ENCODE results near the gene ANKRD65. TPM values are rescaled to one million over a fixed set of nuclear protein-coding genes. Genes with fewer than 3 reads are reported as not detected.

ANKRD65 gene
- total RNA-seq, 2 experiments from 2014 or later, result not detected

DNA sequence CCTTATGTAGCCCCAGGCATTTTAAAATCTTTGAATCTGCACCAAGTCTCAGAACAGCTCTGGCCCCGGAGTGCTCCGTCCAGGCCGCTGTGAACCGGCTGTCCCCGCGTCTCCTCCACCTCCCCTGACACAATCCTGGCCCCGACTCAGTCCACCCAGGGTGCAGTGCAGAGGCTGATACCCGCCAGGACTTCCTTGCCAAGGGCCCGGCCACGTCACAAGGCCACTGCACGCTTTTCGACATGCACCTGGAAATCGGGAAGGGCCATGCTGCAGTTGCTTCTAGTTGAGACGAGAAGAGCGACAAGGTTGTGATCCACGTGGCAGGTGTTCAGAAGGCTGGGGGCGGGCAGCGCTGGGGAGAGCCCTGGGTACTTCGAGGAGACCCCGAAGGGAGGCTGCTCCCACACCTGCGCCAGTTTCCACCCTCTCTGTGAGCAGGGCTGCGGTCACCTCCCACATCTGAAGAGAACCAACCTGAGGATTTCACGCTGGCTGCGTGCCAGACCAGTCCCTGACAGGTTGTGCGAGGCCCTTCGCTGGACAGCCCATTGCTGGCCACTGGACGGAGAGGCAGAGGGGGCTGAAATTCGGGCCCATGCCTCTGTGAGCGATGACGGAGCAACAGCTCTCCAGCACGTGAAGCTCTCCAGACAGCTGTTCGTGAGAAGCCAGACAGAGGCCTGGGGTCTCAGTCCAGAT lies 21.1 kb upstream of the ANKRD65 start:
- ChIA-PET POLR2A (interaction anchor here (1.1 to 2.5 kb wide), 2 partner anchors 35 to 42 kb away, joined by 4 to 13 read pairs; partner anchors contain the start of gene MRPL20), CTCF (interaction anchor here (1.0 to 2.4 kb wide), 4 partner anchors 7 to 458 kb away, joined by 3 to 11 read pairs (median 8); partner anchors contain the start of gene ATAD3C)
- Mint-ChIP-seq H3K4me3 (no peak overlapping the region), H3K27ac (no peak overlapping the region), H3K27me3 (peaks cover 6% of the 10 kb centered on the region), H3K9me3 (no peaks in the 10 kb centered on the region), H3K4me1 (ENCODE audit: low read depth) (peaks cover 4% of the 10 kb centered on the region), H3K36me3 (ENCODE audit: low read depth) (no peaks in the 10 kb centered on the region)
- DNase-seq, result no peak
- ATAC-seq, result no peak
- intact Hi-C loops (cut with micrococcal nuclease), result no loop called here
- TF ChIP-seq, protein P1, sequence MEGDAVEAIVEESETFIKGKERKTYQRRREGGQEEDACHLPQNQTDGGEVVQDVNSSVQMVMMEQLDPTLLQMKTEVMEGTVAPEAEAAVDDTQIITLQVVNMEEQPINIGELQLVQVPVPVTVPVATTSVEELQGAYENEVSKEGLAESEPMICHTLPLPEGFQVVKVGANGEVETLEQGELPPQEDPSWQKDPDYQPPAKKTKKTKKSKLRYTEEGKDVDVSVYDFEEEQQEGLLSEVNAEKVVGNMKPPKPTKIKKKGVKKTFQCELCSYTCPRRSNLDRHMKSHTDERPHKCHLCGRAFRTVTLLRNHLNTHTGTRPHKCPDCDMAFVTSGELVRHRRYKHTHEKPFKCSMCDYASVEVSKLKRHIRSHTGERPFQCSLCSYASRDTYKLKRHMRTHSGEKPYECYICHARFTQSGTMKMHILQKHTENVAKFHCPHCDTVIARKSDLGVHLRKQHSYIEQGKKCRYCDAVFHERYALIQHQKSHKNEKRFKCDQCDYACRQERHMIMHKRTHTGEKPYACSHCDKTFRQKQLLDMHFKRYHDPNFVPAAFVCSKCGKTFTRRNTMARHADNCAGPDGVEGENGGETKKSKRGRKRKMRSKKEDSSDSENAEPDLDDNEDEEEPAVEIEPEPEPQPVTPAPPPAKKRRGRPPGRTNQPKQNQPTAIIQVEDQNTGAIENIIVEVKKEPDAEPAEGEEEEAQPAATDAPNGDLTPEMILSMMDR (IDR thresholded peaks at IDR 0.05), result no peak

GRCh38 chr1:1441002-1441888 lies 20.2 kb upstream of the ANKRD65 start:
- Mint-ChIP-seq H3K36me3 (ENCODE audit: low read depth) (no peaks in the 10 kb centered on the region), H3K27ac (no peak overlapping the region), H3K4me3 (no peak overlapping the region), H3K4me1 (ENCODE audit: low read depth) (peaks cover 6% of the 10 kb centered on the region), H3K9me3 (no peaks in the 10 kb centered on the region), H3K27me3 (peaks cover 12% of the 10 kb centered on the region)
- DNase-seq (peak; percentile 65), ATAC-seq (peak; percentile 94)
- POLR2A ChIA-PET, result interaction anchor here (1.1 to 2.5 kb wide), 2 partner anchors 34 to 41 kb away, joined by 4 to 13 read pairs; partner anchors contain the start of gene MRPL20
- TF ChIP-seq, protein P1 (IDR thresholded peaks at IDR 0.05), result peak; percentile 90
- intact Hi-C loops (cut with micrococcal nuclease), result no loop called here
- CTCF ChIA-PET, result interaction anchor here (0.9 to 2.4 kb wide), 14 partner anchors 8 to 605 kb away, joined by 3 to 11 read pairs (median 4); partner anchors contain the start of genes ATAD3C and CCNL2

GRCh38 chr1:1440262-1441001 lies 19.4 kb upstream of the ANKRD65 start:
- H3K27ac Mint-ChIP-seq, result no peak overlapping the region

GRCh38 chr1:1439546-1440261 lies 18.6 kb upstream of the ANKRD65 start:
- no peak for DNase-seq
- H3K36me3 Mint-ChIP-seq (ENCODE audit: low read depth), result no peaks in the 10 kb centered on the region
- peaks cover 11% of the 10 kb centered on the region for H3K4me1 Mint-ChIP-seq (ENCODE audit: low read depth)
- intact Hi-C loops (cut with micrococcal nuclease), result no loop called here
- ChIA-PET CTCF (interaction anchor here (1.4 to 2.4 kb wide), 5 partner anchors 9 to 70 kb away, joined by 3 to 11 read pairs (median 6); partner anchors contain the start of gene ATAD3C), POLR2A (interaction anchor here (2.5 kb wide), 1 partner anchor 32 kb away, joined by 13 read pairs; the partner anchor contains the start of gene MRPL20)
- TF ChIP-seq, protein P1 (IDR thresholded peaks at IDR 0.05), result no peak
- H3K4me3 Mint-ChIP-seq, result no peak overlapping the region
- H3K27me3 Mint-ChIP-seq, result peaks cover 18% of the 10 kb centered on the region
- no peaks in the 10 kb centered on the region for H3K9me3 Mint-ChIP-seq
- no peak for ATAC-seq
- H3K27ac Mint-ChIP-seq, result no peak overlapping the region

More at GRCh38 chr1:1440262-1441001, 19.4 kb upstream of the ANKRD65 start:
- POLR2A ChIA-PET, result interaction anchor here (2.5 kb wide), 1 partner anchor 33 kb away, joined by 13 read pairs; the partner anchor contains the start of gene MRPL20
- TF ChIP-seq, protein P1 (IDR thresholded peaks at IDR 0.05), result no peak
- CTCF ChIA-PET, result interaction anchor here (0.9 to 2.4 kb wide), 13 partner anchors 9 to 606 kb away, joined by 3 to 11 read pairs (median 6); partner anchors contain the start of genes ATAD3C and CCNL2
- peaks cover 7% of the 10 kb centered on the region for H3K4me1 Mint-ChIP-seq (ENCODE audit: low read depth)
- H3K9me3 Mint-ChIP-seq, result no peaks in the 10 kb centered on the region
- intact Hi-C loops (cut with micrococcal nuclease), result no loop called here
- DNase-seq (no peak), ATAC-seq (no peak)
- peaks cover 13% of the 10 kb centered on the region for H3K27me3 Mint-ChIP-seq
- no peaks in the 10 kb centered on the region for H3K36me3 Mint-ChIP-seq (ENCODE audit: low read depth)
- H3K4me3 Mint-ChIP-seq, result no peak overlapping the region
